Measurements from ENCODE around the gene ACSL4. TPM values are rescaled to one million over a fixed set of nuclear protein-coding genes. Genes with fewer than 3 reads are reported as not detected.

Gene ACSL4
- polyA plus RNA-seq, 1 donor from 2014 or later = 101 TPM

- no peaks in the 10 kb centered on the region for H3K79me2 ChIP-seq (replicated peaks; ENCODE audit: insufficient read depth, low read length)
- no peak overlapping the region for H2AFZ ChIP-seq (ENCODE audit: low read depth, low read length)
- H3K9me2 ChIP-seq (ENCODE audit: insufficient read depth, low read length) = no peaks in the 10 kb centered on the region
- H3K4me3 ChIP-seq (ENCODE audit: low read length) = no peak overlapping the region
- no peak overlapping the region for H3K4me2 ChIP-seq (ENCODE audit: low read length)
- no peaks in the 10 kb centered on the region for H3K27me3 ChIP-seq (ENCODE audit: insufficient read depth, low read depth, low read length)
- no peaks in the 10 kb centered on the region for H3F3A ChIP-seq (ENCODE audit: insufficient read depth, low read length, poor library complexity, severe bottlenecking)
- H3K9me3 ChIP-seq (ENCODE audit: low read length) = no peaks in the 10 kb centered on the region
- no peaks in the 10 kb centered on the region for H4K20me1 ChIP-seq (ENCODE audit: insufficient read depth)
- no peak overlapping the region for H3K27ac ChIP-seq (ENCODE audit: low read length)
- no peaks in the 10 kb centered on the region for H3K36me3 ChIP-seq (ENCODE audit: insufficient read depth, low read length)
- TF ChIP-seq EZH2 (IDR thresholded peaks at IDR 0.05; ENCODE audit: borderline replicate concordance, insufficient read depth, low read length, poor library complexity, severe bottlenecking) (no peak), TAF1 (IDR thresholded peaks at IDR 0.05; ENCODE audit: low read depth) (no peak), EP300 (conservative IDR thresholded peaks at IDR 0.05; ENCODE audit: poor library complexity, severe bottlenecking) (no peak), REST (IDR thresholded peaks at IDR 0.05; ENCODE audit: borderline replicate concordance) (no peak), CTCF (IDR thresholded peaks at IDR 0.05; ENCODE audit: poor library complexity, severe bottlenecking) (no peak), RAD21 (conservative IDR thresholded peaks at IDR 0.05) (no peak), POLR2AphosphoS5 (IDR thresholded peaks at IDR 0.05) (no peak), SMC3 (conservative IDR thresholded peaks at IDR 0.05; ENCODE audit: poor library complexity) (no peak), MXI1 (conservative IDR thresholded peaks at IDR 0.05; ENCODE audit: poor library complexity, severe bottlenecking) (no peak)
- no peak overlapping the region for H3K9ac ChIP-seq (ENCODE audit: low read length)
Measured at GRCh38 chrX:109687903-109688302, 45.2 kb downstream of the ACSL4 start.

- no peaks in the 10 kb centered on the region for H3K36me3 ChIP-seq (ENCODE audit: insufficient read depth, low read length)
- no peak for TF ChIP-seq REST (IDR thresholded peaks at IDR 0.05; ENCODE audit: borderline replicate concordance)
- no peak for TF ChIP-seq SMC3 (conservative IDR thresholded peaks at IDR 0.05; ENCODE audit: poor library complexity)
- TF ChIP-seq POLR2AphosphoS5 (IDR thresholded peaks at IDR 0.05) = no peak
- TF ChIP-seq RAD21 (conservative IDR thresholded peaks at IDR 0.05) = no peak
- no peak for TF ChIP-seq CTCF (IDR thresholded peaks at IDR 0.05; ENCODE audit: poor library complexity, severe bottlenecking)
- no peak for TF ChIP-seq TAF1 (IDR thresholded peaks at IDR 0.05; ENCODE audit: low read depth)
- TF ChIP-seq EP300 (conservative IDR thresholded peaks at IDR 0.05; ENCODE audit: poor library complexity, severe bottlenecking) = no peak
- TF ChIP-seq EZH2 (IDR thresholded peaks at IDR 0.05; ENCODE audit: borderline replicate concordance, insufficient read depth, low read length, poor library complexity, severe bottlenecking) = no peak
- TF ChIP-seq MXI1 (conservative IDR thresholded peaks at IDR 0.05; ENCODE audit: poor library complexity, severe bottlenecking) = no peak
- H3K9me2 ChIP-seq (ENCODE audit: insufficient read depth, low read length) = no peaks in the 10 kb centered on the region
- no peaks in the 10 kb centered on the region for H3F3A ChIP-seq (ENCODE audit: insufficient read depth, low read length, poor library complexity, severe bottlenecking)
- H3K4me2 ChIP-seq (ENCODE audit: low read length) = no peak overlapping the region
- H2AFZ ChIP-seq (ENCODE audit: low read depth, low read length) = no peak overlapping the region
- no peaks in the 10 kb centered on the region for H3K79me2 ChIP-seq (replicated peaks; ENCODE audit: insufficient read depth, low read length)
- H3K9ac ChIP-seq (ENCODE audit: low read length) = no peak overlapping the region
- no peaks in the 10 kb centered on the region for H3K9me3 ChIP-seq (ENCODE audit: low read length)
- no peak overlapping the region for H3K4me3 ChIP-seq (ENCODE audit: low read length)
- no peaks in the 10 kb centered on the region for H4K20me1 ChIP-seq (ENCODE audit: insufficient read depth)
- H3K27ac ChIP-seq (ENCODE audit: low read length) = no peak overlapping the region
- no peaks in the 10 kb centered on the region for H3K27me3 ChIP-seq (ENCODE audit: insufficient read depth, low read depth, low read length)
Measured at GRCh38 chrX:109685656-109686078, 47.4 kb downstream of the ACSL4 start.
